ENCODE data around the gene AMIGO3.

DNA sequence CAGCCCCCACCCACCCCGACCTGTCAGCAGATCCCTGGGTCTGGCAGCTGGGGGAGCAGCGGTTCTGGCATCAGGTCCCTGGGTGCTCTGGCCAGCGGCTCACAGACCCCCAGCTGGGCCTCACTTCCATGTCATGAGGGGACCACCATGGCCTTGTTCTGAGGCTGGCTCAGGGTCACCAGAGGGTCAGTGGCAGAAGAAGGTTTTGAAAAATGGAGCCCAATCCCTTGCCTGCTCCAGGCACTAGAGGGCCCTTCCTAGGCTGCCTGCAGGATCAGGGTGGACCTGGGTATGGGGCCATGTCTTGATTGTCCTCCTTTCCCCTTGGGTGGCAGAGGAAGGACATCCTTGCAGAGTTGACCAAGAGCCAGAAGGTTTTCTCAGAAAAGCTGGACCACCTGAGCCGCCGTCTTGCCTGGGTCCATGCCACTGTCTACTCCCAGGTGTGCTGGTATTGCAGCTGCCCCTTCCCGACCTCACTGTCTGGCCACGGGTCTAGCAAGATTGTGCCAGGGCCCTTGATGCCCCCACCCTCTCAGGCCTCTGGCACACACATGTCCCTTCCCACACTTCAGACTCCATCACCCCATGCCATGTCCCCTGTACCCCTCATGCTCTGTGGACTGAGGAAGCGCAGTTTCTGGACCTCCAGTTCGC lies 12.9 kb downstream of the AMIGO3 start:
- TF ChIP-seq, protein P1, sequence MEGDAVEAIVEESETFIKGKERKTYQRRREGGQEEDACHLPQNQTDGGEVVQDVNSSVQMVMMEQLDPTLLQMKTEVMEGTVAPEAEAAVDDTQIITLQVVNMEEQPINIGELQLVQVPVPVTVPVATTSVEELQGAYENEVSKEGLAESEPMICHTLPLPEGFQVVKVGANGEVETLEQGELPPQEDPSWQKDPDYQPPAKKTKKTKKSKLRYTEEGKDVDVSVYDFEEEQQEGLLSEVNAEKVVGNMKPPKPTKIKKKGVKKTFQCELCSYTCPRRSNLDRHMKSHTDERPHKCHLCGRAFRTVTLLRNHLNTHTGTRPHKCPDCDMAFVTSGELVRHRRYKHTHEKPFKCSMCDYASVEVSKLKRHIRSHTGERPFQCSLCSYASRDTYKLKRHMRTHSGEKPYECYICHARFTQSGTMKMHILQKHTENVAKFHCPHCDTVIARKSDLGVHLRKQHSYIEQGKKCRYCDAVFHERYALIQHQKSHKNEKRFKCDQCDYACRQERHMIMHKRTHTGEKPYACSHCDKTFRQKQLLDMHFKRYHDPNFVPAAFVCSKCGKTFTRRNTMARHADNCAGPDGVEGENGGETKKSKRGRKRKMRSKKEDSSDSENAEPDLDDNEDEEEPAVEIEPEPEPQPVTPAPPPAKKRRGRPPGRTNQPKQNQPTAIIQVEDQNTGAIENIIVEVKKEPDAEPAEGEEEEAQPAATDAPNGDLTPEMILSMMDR (IDR thresholded peaks at IDR 0.05), result no peak
- TF ChIP-seq EZH2 (IDR thresholded peaks at IDR 0.05) (no peak), EZH2phosphoT487 (IDR thresholded peaks at IDR 0.05) (no peak)

Data from neural progenitor cell (in vitro differentiated cells).